Measurements from ENCODE around the gene GPR151.

DNA sequence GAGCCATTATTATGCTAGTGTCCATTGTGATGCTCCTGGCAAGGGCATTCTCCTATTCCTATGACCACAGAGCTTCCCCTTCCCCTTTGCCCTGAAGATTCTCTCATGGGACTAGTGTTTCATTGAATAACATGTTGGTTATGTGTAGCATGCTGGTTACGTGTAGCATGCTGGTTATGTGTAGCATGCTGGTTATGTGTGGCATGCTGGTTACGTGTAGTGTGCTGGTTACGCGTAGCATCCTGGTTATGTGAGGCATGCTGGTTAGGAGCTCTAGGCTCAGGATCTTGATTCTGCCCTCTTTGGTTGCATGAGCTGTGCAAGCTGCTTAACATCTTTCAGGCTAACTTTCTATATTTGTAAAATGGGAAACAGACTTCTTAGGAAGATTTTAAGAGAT, 46.5 kb upstream of the GPR151 start:
- TF ChIP-seq, protein P1, sequence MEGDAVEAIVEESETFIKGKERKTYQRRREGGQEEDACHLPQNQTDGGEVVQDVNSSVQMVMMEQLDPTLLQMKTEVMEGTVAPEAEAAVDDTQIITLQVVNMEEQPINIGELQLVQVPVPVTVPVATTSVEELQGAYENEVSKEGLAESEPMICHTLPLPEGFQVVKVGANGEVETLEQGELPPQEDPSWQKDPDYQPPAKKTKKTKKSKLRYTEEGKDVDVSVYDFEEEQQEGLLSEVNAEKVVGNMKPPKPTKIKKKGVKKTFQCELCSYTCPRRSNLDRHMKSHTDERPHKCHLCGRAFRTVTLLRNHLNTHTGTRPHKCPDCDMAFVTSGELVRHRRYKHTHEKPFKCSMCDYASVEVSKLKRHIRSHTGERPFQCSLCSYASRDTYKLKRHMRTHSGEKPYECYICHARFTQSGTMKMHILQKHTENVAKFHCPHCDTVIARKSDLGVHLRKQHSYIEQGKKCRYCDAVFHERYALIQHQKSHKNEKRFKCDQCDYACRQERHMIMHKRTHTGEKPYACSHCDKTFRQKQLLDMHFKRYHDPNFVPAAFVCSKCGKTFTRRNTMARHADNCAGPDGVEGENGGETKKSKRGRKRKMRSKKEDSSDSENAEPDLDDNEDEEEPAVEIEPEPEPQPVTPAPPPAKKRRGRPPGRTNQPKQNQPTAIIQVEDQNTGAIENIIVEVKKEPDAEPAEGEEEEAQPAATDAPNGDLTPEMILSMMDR (conservative IDR thresholded peaks at IDR 0.05; ENCODE audit: low read depth, low read length), result no peak
- TF ChIP-seq EZH2phosphoT487 (IDR thresholded peaks at IDR 0.05; ENCODE audit: borderline replicate concordance, low read length), result no peak

Data from PC-3 (cell line).